ENCODE results near the gene LRRC2.

Gene LRRC2

DNA sequence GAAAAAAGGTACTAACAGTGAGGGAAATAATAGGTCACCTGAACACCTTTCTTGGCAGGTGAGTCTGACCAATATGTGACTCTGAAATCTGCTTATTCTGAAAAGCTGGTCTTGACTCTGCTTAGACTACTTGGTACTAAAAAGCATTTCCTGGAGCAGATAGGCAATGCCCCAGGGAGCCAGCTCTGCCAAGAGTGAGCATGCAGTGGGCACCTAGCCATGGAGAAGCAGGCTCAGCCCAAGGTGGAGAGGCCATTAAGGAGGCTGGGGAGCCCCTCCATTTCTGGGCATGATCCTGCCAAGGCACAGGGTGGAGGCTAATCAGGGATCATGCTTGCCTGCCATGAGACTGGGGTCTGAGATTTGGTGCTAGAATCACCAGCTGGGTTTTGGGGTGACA is 99.8 kb downstream of the LRRC2 start:
- FAIRE-seq (no peak), DNase-seq (ENCODE audit: insufficient read length, low spot score) (no peak)
- TF ChIP-seq, protein P1, sequence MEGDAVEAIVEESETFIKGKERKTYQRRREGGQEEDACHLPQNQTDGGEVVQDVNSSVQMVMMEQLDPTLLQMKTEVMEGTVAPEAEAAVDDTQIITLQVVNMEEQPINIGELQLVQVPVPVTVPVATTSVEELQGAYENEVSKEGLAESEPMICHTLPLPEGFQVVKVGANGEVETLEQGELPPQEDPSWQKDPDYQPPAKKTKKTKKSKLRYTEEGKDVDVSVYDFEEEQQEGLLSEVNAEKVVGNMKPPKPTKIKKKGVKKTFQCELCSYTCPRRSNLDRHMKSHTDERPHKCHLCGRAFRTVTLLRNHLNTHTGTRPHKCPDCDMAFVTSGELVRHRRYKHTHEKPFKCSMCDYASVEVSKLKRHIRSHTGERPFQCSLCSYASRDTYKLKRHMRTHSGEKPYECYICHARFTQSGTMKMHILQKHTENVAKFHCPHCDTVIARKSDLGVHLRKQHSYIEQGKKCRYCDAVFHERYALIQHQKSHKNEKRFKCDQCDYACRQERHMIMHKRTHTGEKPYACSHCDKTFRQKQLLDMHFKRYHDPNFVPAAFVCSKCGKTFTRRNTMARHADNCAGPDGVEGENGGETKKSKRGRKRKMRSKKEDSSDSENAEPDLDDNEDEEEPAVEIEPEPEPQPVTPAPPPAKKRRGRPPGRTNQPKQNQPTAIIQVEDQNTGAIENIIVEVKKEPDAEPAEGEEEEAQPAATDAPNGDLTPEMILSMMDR (IDR thresholded peaks at IDR 0.05; ENCODE audit: insufficient read depth, missing control alignments), result no peak

All from D721Med (cell line).